Measurements from ENCODE around the gene STKLD1.

STKLD1 gene

DNA sequence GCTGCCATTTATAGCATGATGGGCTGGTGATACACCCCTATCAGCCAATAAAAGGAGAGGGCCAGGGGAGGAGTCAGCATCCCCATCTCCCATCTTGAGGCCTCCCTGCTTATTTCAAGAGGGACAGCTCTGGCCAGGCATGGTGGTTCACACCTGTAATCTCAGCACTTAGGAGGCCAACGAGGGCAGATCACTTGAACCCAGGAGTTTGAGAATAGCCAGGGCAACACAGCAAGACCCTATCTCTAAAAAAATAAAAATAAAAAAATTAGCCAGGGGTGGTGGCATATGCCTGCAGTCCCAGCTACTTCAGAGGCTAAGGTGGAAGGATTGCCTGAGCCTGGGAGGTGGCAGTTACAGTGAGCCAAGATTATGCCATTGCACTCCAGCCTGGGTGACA, 31.9 kb downstream of the STKLD1 start:
- H2AFZ ChIP-seq (ENCODE audit: low read depth) = no peak overlapping the region
- TF ChIP-seq, protein P1, sequence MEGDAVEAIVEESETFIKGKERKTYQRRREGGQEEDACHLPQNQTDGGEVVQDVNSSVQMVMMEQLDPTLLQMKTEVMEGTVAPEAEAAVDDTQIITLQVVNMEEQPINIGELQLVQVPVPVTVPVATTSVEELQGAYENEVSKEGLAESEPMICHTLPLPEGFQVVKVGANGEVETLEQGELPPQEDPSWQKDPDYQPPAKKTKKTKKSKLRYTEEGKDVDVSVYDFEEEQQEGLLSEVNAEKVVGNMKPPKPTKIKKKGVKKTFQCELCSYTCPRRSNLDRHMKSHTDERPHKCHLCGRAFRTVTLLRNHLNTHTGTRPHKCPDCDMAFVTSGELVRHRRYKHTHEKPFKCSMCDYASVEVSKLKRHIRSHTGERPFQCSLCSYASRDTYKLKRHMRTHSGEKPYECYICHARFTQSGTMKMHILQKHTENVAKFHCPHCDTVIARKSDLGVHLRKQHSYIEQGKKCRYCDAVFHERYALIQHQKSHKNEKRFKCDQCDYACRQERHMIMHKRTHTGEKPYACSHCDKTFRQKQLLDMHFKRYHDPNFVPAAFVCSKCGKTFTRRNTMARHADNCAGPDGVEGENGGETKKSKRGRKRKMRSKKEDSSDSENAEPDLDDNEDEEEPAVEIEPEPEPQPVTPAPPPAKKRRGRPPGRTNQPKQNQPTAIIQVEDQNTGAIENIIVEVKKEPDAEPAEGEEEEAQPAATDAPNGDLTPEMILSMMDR (conservative IDR thresholded peaks at IDR 0.05; ENCODE audit: low read depth, low read length) = no peak
- no peak overlapping the region for H3K4me2 ChIP-seq
- no peaks in the 10 kb centered on the region for H3K4me1 ChIP-seq (ENCODE audit: low read depth, poor library complexity, severe bottlenecking)
- H3K9ac ChIP-seq = no peak overlapping the region
- H4K20me1 ChIP-seq (ENCODE audit: insufficient read depth) = no peaks in the 10 kb centered on the region
- H3K27me3 ChIP-seq (ENCODE audit: insufficient read depth, low read depth) = no peaks in the 10 kb centered on the region
- H3K27ac ChIP-seq = no peak overlapping the region
- no peaks in the 10 kb centered on the region; the same call in 1 of the 2 replicates for H3K36me3 ChIP-seq (ENCODE audit: insufficient read depth)
- no peak overlapping the region for H3K4me3 ChIP-seq (IDR thresholded peaks at IDR 0.05; ENCODE audit: insufficient read depth, low read depth, low read length)
- H3K79me2 ChIP-seq (ENCODE audit: insufficient read depth, low read depth) = no peaks in the 10 kb centered on the region

DNA sequence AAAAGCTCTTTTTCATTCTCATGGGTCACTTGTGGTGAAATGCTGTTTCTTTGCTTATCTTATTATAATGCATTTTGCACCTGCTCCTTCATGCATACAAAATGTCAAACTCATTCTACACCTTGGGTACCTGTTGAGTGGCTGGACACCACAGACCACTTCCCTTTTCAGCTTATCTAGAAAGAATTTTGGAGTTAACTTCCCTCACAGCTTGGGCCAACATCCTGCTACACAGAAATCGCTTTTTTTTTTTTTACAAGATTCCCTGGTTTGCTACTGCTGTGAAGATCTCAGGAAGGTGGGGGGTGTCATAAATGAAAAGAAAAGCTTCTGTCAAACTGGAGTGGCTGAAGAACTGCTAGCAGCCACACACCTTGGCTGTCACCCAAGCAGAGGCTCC, 39.0 kb downstream of the STKLD1 start:
- Histone ChIP-seq H3K36me3 (ENCODE audit: insufficient read depth) (peaks cover 4% of the 10 kb centered on the region; the same call in 1 of the 2 replicates), H3K9ac (no peak overlapping the region), H3K27me3 (ENCODE audit: insufficient read depth, low read depth) (no peaks in the 10 kb centered on the region), H3K4me2 (no peak overlapping the region), H3K27ac (no peak overlapping the region), H3K4me3 (IDR thresholded peaks at IDR 0.05; ENCODE audit: insufficient read depth, low read depth, low read length) (no peak overlapping the region), H2AFZ (ENCODE audit: low read depth) (no peak overlapping the region), H3K4me1 (ENCODE audit: low read depth, poor library complexity, severe bottlenecking) (peaks cover 8% of the 10 kb centered on the region), H4K20me1 (ENCODE audit: insufficient read depth) (no peaks in the 10 kb centered on the region), H3K79me2 (ENCODE audit: insufficient read depth, low read depth) (peaks cover 28% of the 10 kb centered on the region; the same call in 1 of the 2 replicates)
- TF ChIP-seq, protein P1 (conservative IDR thresholded peaks at IDR 0.05; ENCODE audit: low read depth, low read length) = no peak

DNA sequence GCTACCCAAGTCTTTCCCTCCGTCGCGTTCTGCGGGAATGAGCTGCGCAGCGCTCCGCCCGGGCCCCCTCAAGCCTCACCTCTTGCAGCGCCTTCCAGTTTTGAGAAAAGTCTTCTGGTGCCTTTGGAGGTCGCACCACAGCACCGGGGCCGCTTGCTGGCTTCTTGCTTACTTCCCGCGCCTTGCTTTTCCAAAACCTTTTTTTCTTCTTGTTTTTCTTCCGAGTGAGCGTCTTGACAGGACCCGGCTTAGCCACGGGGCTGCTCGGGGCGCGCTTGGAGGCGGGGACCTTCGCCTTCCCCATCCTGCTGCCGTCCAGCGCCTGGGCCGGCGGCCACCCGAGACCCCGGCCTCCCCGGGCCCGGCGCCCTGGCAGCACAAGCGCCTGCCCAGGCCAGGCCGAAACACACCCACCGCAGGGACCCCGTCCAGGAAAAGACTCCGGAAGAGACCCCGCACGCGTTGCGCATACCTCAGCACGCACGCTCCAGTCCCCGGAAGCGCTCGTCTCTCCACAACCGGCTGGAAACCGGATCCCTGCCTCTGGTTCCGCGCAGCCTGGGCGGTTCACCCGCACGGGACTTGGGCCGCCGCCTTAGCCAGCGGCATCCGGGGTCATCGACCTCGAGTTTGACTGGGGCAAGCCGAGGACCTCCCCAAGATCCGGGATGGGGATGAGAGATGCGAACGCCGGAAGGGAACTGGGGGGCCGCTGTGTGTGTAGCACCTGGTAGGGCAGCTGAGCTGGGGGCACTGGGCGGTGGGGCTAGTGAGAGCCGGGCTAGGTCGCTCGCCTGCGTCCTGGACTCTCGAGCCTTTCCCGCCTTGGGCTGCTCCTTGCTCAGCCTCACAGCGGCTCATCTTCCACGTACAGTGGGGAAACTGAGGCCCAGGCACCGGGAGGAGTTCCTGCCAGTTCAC, 41.6 kb downstream of the STKLD1 start, which contains the start of gene REXO4:
TSS of gene REXO4 (minus strand) at position 470 of the 921 bp plus-strand sequence. CDS start at position 304, 166 bp downstream.
- Histone ChIP-seq H3K4me1 (ENCODE audit: low read depth, poor library complexity, severe bottlenecking) (peaks cover 11% of the 10 kb centered on the region), H3K36me3 (ENCODE audit: insufficient read depth) (peaks cover 4% of the 10 kb centered on the region; the same call in 1 of the 2 replicates), H3K27me3 (ENCODE audit: insufficient read depth, low read depth) (peaks cover 13% of the 10 kb centered on the region; the same call in 1 of the 2 replicates), H4K20me1 (ENCODE audit: insufficient read depth) (no peaks in the 10 kb centered on the region), H3K27ac (peak within 1 kb of the TSS; percentile 60), H2AFZ (ENCODE audit: low read depth) (peak within 1 kb of the TSS; percentile 89), H3K4me3 (IDR thresholded peaks at IDR 0.05; ENCODE audit: insufficient read depth, low read depth, low read length) (no peak within 1 kb of the TSS), H3K79me2 (ENCODE audit: insufficient read depth, low read depth) (peaks cover 28% of the 10 kb centered on the region; the same call in 1 of the 2 replicates), H3K9ac (peak within 1 kb of the TSS; percentile 74), H3K4me2 (peak within 1 kb of the TSS; percentile 93)
- TF ChIP-seq, protein P1 (conservative IDR thresholded peaks at IDR 0.05; ENCODE audit: low read depth, low read length) = no peak

DNA sequence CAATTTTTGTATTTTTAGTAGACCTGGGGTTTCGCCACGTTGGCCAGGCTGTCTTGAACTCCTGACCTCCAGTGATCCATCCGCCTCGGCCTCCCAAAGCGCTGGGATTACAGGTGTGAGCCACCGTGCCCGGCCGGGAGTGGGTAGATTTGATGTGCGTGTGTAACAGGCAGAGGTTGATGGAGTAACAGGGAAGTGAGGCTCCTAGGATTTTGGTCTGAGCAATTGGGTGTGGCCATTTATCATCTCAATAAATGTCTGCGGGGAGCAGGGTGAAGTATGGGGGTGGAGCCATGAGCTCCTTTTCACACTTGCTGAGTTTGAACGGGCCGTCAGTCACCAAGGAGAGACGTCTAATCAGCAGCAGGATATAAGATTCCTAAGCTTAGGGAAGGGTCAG, 42.8 kb downstream of the STKLD1 start:
- Histone ChIP-seq H3K4me3 (IDR thresholded peaks at IDR 0.05; ENCODE audit: insufficient read depth, low read depth, low read length) (no peak overlapping the region), H3K4me1 (ENCODE audit: low read depth, poor library complexity, severe bottlenecking) (peaks cover 11% of the 10 kb centered on the region), H3K27ac (no peak overlapping the region), H3K9ac (no peak overlapping the region), H2AFZ (ENCODE audit: low read depth) (no peak overlapping the region), H3K27me3 (ENCODE audit: insufficient read depth, low read depth) (peaks cover 25% of the 10 kb centered on the region), H3K36me3 (ENCODE audit: insufficient read depth) (peaks cover 4% of the 10 kb centered on the region; the same call in 1 of the 2 replicates), H3K79me2 (ENCODE audit: insufficient read depth, low read depth) (peaks cover 28% of the 10 kb centered on the region; the same call in 1 of the 2 replicates), H3K4me2 (no peak overlapping the region), H4K20me1 (ENCODE audit: insufficient read depth) (no peaks in the 10 kb centered on the region)
- TF ChIP-seq, protein P1 (conservative IDR thresholded peaks at IDR 0.05; ENCODE audit: low read depth, low read length) = no peak
